ENCODE results near the gene TEAD1. TPM values are rescaled to one million over a fixed set of nuclear protein-coding genes. Genes with fewer than 3 reads are reported as not detected.

The TEAD1 gene
- total RNA-seq, 1 donor from 2014 or later = 62.5 TPM

GRCh38 chr11:12840871-12841660 lies 166.8 kb downstream of the TEAD1 start:
- no peak for DNase-seq
- Mint-ChIP-seq H3K4me1 (ENCODE audit: low read depth, unreplicated experiment) (peaks cover 34% of the 10 kb centered on the region), H3K9me3 (ENCODE audit: unreplicated experiment) (no peaks in the 10 kb centered on the region), H3K27ac (ENCODE audit: unreplicated experiment) (no peak overlapping the region), H3K4me3 (ENCODE audit: unreplicated experiment) (no peak overlapping the region), H3K27me3 (ENCODE audit: unreplicated experiment) (peaks cover 3% of the 10 kb centered on the region), H3K36me3 (ENCODE audit: unreplicated experiment) (no peaks in the 10 kb centered on the region)
- TF ChIP-seq CTCF (IDR thresholded peaks at IDR 0.05; ENCODE audit: partially characterized antibody, unreplicated experiment) = no peak

- Mint-ChIP-seq H3K4me3 (ENCODE audit: unreplicated experiment) (no peak overlapping the region), H3K27ac (ENCODE audit: unreplicated experiment) (peak overlapping the region; percentile 29), H3K9me3 (ENCODE audit: unreplicated experiment) (peaks cover 2% of the 10 kb centered on the region), H3K36me3 (ENCODE audit: unreplicated experiment) (no peaks in the 10 kb centered on the region), H3K27me3 (ENCODE audit: unreplicated experiment) (peaks cover 3% of the 10 kb centered on the region), H3K4me1 (ENCODE audit: low read depth, unreplicated experiment) (peaks cover 42% of the 10 kb centered on the region)
- DNase-seq = no peak
- no peak for TF ChIP-seq CTCF (IDR thresholded peaks at IDR 0.05; ENCODE audit: partially characterized antibody, unreplicated experiment)
Observed at GRCh38 chr11:12841946-12842630, 167.9 kb downstream of the TEAD1 start.

GRCh38 chr11:12842933-12843636 lies 168.9 kb downstream of the TEAD1 start:
- no peak for DNase-seq
- H3K9me3 Mint-ChIP-seq (ENCODE audit: unreplicated experiment) = peaks cover 2% of the 10 kb centered on the region
- no peaks in the 10 kb centered on the region for H3K36me3 Mint-ChIP-seq (ENCODE audit: unreplicated experiment)
- peaks cover 45% of the 10 kb centered on the region for H3K4me1 Mint-ChIP-seq (ENCODE audit: low read depth, unreplicated experiment)
- peak overlapping the region; percentile 27 for H3K4me3 Mint-ChIP-seq (ENCODE audit: unreplicated experiment)
- H3K27ac Mint-ChIP-seq (ENCODE audit: unreplicated experiment) = peak overlapping the region; percentile 49
- no peak for TF ChIP-seq CTCF (IDR thresholded peaks at IDR 0.05; ENCODE audit: partially characterized antibody, unreplicated experiment)
- peaks cover 3% of the 10 kb centered on the region for H3K27me3 Mint-ChIP-seq (ENCODE audit: unreplicated experiment)

GRCh38 chr11:12845163-12845562 lies 170.9 kb downstream of the TEAD1 start:
- TF ChIP-seq CTCF (IDR thresholded peaks at IDR 0.05; ENCODE audit: partially characterized antibody, unreplicated experiment) = no peak
- H3K9me3 Mint-ChIP-seq (ENCODE audit: unreplicated experiment) = peaks cover 2% of the 10 kb centered on the region
- DNase-seq = no peak
- no peaks in the 10 kb centered on the region for H3K36me3 Mint-ChIP-seq (ENCODE audit: unreplicated experiment)
- peaks cover 2% of the 10 kb centered on the region for H3K27me3 Mint-ChIP-seq (ENCODE audit: unreplicated experiment)
- H3K4me3 Mint-ChIP-seq (ENCODE audit: unreplicated experiment) = no peak overlapping the region
- H3K27ac Mint-ChIP-seq (ENCODE audit: unreplicated experiment) = peak overlapping the region; percentile 52
- peaks cover 45% of the 10 kb centered on the region for H3K4me1 Mint-ChIP-seq (ENCODE audit: low read depth, unreplicated experiment)
